Measurements from ENCODE around the gene DLG2. TPM values are rescaled to one million over a fixed set of nuclear protein-coding genes. Genes with fewer than 3 reads are reported as not detected.

Gene DLG2
- total and polyA plus RNA-seq, 2 of the 8 experiments (the other 6 are each of a cell fraction or from before 2014, with no cell fraction given), result 1.7 to 14.3 TPM

GRCh38 chr11:83441171-83441570, 2186.0 kb downstream of the DLG2 start:
- H3K36me3 ChIP-seq (ENCODE audit: control insufficient read depth in 2 of 4, insufficient read depth in 4 of 4, low read length in 3 of 4), result no peaks in the 10 kb centered on the region
- no peak overlapping the region for H2BK12ac ChIP-seq (ENCODE audit: low read depth, low read length)
- H2AK5ac ChIP-seq (ENCODE audit: low read depth, low read length), result no peak overlapping the region
- no peak overlapping the region for H2BK5ac ChIP-seq (ENCODE audit: low read depth, low read length)
- no peak overlapping the region for H3K14ac ChIP-seq (ENCODE audit: insufficient read length)
- H3K18ac ChIP-seq (ENCODE audit: extremely low read depth, low read length), result no peak overlapping the region
- H3K23me2 ChIP-seq (ENCODE audit: low read depth, low read length), result no peaks in the 10 kb centered on the region
- H4K5ac ChIP-seq (ENCODE audit: insufficient read length, low read depth, low read length), result no peak overlapping the region
- H3K56ac ChIP-seq (replicated peaks; ENCODE audit: insufficient read length, low read depth, low read length), result no peak overlapping the region
- no peak overlapping the region for H3K27ac ChIP-seq (ENCODE audit: low read depth, low read length)
- H3K79me2 ChIP-seq (ENCODE audit: control insufficient read depth in 1 of 2, insufficient read depth in 2 of 2, low read length in 2 of 2), result no peaks in the 10 kb centered on the region
- H2BK120ac ChIP-seq (replicated peaks; ENCODE audit: low read depth, low read length), result no peak overlapping the region
- no peak overlapping the region for H2BK15ac ChIP-seq (ENCODE audit: low read length)
- H3K9me3 ChIP-seq (ENCODE audit: insufficient read depth in 2 of 2, low read depth in 1 of 2, low read length in 1 of 2), result no peaks in the 10 kb centered on the region
- WGBS, 2 experiments (ENCODE audit: extremely low coverage in 1 of 2, insufficient coverage in 1 of 2, insufficient read length in 1 of 2, insufficient replicate concordance in 2 of 2, low coverage in 1 of 2, low lambda C conversion rate in 2 of 2, missing lambda C conversion rate in 1 of 2), result 57% methylated on average over 4 of the region's 4 CpGs; no CpG with 5 or more reads in 1 of the 2 experiments
- H3K79me1 ChIP-seq (ENCODE audit: low read depth, low read length), result no peaks in the 10 kb centered on the region
- no peak overlapping the region for H3K4ac ChIP-seq (replicated peaks; ENCODE audit: insufficient read length, low read depth, low read length)
- H3K9ac ChIP-seq (replicated peaks in 1 of 4; ENCODE audit: extremely low read depth in 1 of 4, low read depth in 3 of 4, low read length in 3 of 4), result no peak overlapping the region
- H3K4me1 ChIP-seq (replicated peaks in 1 of 4; ENCODE audit: control insufficient read depth in 3 of 4, insufficient read depth in 4 of 4, low read length in 3 of 4), result peaks cover 0 to 5% (median 1%) of the 10 kb centered on the region in 4 experiments; a peak in 3 of 7 replicates
- no peak overlapping the region for H3K4me3 ChIP-seq (ENCODE audit: extremely low read depth in 1 of 4, insufficient read depth in 2 of 4, low read depth in 3 of 4, low read length in 4 of 4)
- FAIRE-seq, result no peak
- no peaks in the 10 kb centered on the region for H4K20me1 ChIP-seq (replicated peaks in 1 of 2; ENCODE audit: control insufficient read depth in 1 of 2, insufficient read depth in 2 of 2, low read length in 2 of 2)
- H3K27me3 ChIP-seq (replicated peaks in 1 of 4; ENCODE audit: control insufficient read depth in 3 of 4, extremely low read depth in 1 of 4, insufficient read depth in 3 of 4, low read length in 3 of 4), result peaks cover 0 to 1% (median 0%) of the 10 kb centered on the region in 4 experiments; a peak in 1 of 7 replicates
- H3K4me2 ChIP-seq (ENCODE audit: insufficient read depth in 1 of 2, low read depth in 2 of 2, low read length in 2 of 2), result no peak overlapping the region
- no peak overlapping the region for H4K8ac ChIP-seq (ENCODE audit: extremely low read depth, insufficient read depth, low read length)
- TF ChIP-seq MAX (IDR thresholded peaks at IDR 0.05) (0 out of 2 replicates have a peak, but pooled peaks have one; percentile 15), RAD21 (IDR thresholded peaks at IDR 0.05 in 1 of 2, conservative IDR thresholded peaks at IDR 0.05 in 1 of 2; ENCODE audit: low read depth in 2 of 2, low read length in 2 of 2) (no peak)
- CTCF ChIA-PET (ENCODE audit: partially characterized antibody), result interaction anchor here (0.6 to 1.1 kb wide), 2 partner anchors 14 to 25 kb away, joined by 3 read pairs; no protein-coding TSS in a partner anchor
- no peak overlapping the region for H2BK20ac ChIP-seq (ENCODE audit: low read length)
- H3K23ac ChIP-seq (ENCODE audit: insufficient read length), result no peak overlapping the region
- no peak for DNase-seq (ENCODE audit: low read depth in 1 of 2, low spot score in 2 of 2)
- no peak overlapping the region for H4K91ac ChIP-seq (replicated peaks; ENCODE audit: insufficient read length, low read length)
- POLR2A ChIA-PET (ENCODE audit: partially characterized antibody), result no interaction called here
- H2AFZ ChIP-seq (ENCODE audit: low read length), result no peak overlapping the region
